ENCODE measurements around the gene PI3. TPM values are rescaled to one million over a fixed set of nuclear protein-coding genes. Genes with fewer than 3 reads are reported as not detected.

PI3 gene
- total RNA-seq, 1 donor, result not detected

- DNase-seq (ENCODE audit: low read depth), result no peak
- TF ChIP-seq CTCF (IDR thresholded peaks at IDR 0.05; ENCODE audit: insufficient read depth, low read depth, low read length), result no peak
- no peak within 1 kb of the TSS for H3K4me3 ChIP-seq (ENCODE audit: low read depth, low read length)
These were observed 32.0 kb downstream of the PI3 start, which contains the start of gene SEMG1 for GRCh38 chr20:45206725-45207124. SEMG1 (plus strand) TSS chr20:45207033; CDS start chr20:45207054, 21 bp downstream.

GRCh38 chr20:45209924-45210323 lies 35.2 kb downstream of the PI3 start:
- H3K4me3 ChIP-seq (ENCODE audit: low read depth, low read length), result no peak overlapping the region
- DNase-seq (ENCODE audit: low read depth), result no peak
- no peak for TF ChIP-seq CTCF (IDR thresholded peaks at IDR 0.05; ENCODE audit: insufficient read depth, low read depth, low read length)

GRCh38 chr20:45211569-45212474 lies 37.1 kb downstream of the PI3 start:
- no peak for TF ChIP-seq CTCF (IDR thresholded peaks at IDR 0.05; ENCODE audit: insufficient read depth, low read depth, low read length)
- no peak for DNase-seq (ENCODE audit: low read depth)
- H3K4me3 ChIP-seq (ENCODE audit: low read depth, low read length), result no peak overlapping the region

GRCh38 chr20:45212836-45213235 lies 38.1 kb downstream of the PI3 start:
- TF ChIP-seq CTCF (IDR thresholded peaks at IDR 0.05; ENCODE audit: insufficient read depth, low read depth, low read length), result no peak
- H3K4me3 ChIP-seq (ENCODE audit: low read depth, low read length), result no peak overlapping the region
- no peak for DNase-seq (ENCODE audit: low read depth)

- no peak overlapping the region for H3K4me3 ChIP-seq (ENCODE audit: low read depth, low read length)
- no peak for DNase-seq (ENCODE audit: low read depth)
- TF ChIP-seq CTCF (IDR thresholded peaks at IDR 0.05; ENCODE audit: insufficient read depth, low read depth, low read length), result no peak
These were observed 43.4 kb downstream of the PI3 start for GRCh38 chr20:45218124-45218523.

- TF ChIP-seq CTCF (IDR thresholded peaks at IDR 0.05; ENCODE audit: insufficient read depth, low read depth, low read length), result no peak
- DNase-seq (ENCODE audit: low read depth), result no peak
- no peak overlapping the region for H3K4me3 ChIP-seq (ENCODE audit: low read depth, low read length)
These were observed 43.9 kb downstream of the PI3 start for GRCh38 chr20:45218636-45219035.
